Nephron progenitor cell (in vitro differentiated cells): ENCODE measurements around the gene NCK2.
A peak's percentile ranks its signal among the peaks of the same experiment; 100 is the strongest.

Source experiments
- DNase-seq: peaks from one replicate; pipeline ENCODE4 v3.0.0; 2021
- H3K27ac Mint-ChIP-seq: 2 replicates; pipeline ENCODE4 v1.8.0; 2021; ENCODE audit warnings: mild to moderate bottlenecking, moderate library complexity, mixed read lengths
- H3K27me3 Mint-ChIP-seq: 2 replicates; pipeline ENCODE4 v1.8.0; 2021; ENCODE audit warnings: mild to moderate bottlenecking, low read depth, mixed read lengths; ENCODE audit not compliant: poor library complexity
- H3K36me3 Mint-ChIP-seq: 2 replicates; pipeline ENCODE4 v1.8.0; 2021; ENCODE audit warnings: low read depth, mixed read lengths
- H3K4me1 Mint-ChIP-seq: 2 replicates; pipeline ENCODE4 v1.8.0; 2021; ENCODE audit warnings: mixed read lengths
- H3K4me3 Mint-ChIP-seq: 2 replicates; pipeline ENCODE4 v1.8.0; 2021; ENCODE audit warnings: mild to moderate bottlenecking, moderate library complexity, mixed read lengths
- H3K9me3 Mint-ChIP-seq: 2 replicates; pipeline ENCODE4 v1.8.0; 2021; ENCODE audit warnings: mild to moderate bottlenecking, moderate library complexity, mixed read lengths
- CTCF ChIP-seq: fragments of 200-600 bp; sonication (generic); IDR thresholded peaks from 2 replicates; pipeline ENCODE4 v1.5.0; 2021; ENCODE audit warnings: antibody characterized with exemption

Gene NCK2

DNA sequence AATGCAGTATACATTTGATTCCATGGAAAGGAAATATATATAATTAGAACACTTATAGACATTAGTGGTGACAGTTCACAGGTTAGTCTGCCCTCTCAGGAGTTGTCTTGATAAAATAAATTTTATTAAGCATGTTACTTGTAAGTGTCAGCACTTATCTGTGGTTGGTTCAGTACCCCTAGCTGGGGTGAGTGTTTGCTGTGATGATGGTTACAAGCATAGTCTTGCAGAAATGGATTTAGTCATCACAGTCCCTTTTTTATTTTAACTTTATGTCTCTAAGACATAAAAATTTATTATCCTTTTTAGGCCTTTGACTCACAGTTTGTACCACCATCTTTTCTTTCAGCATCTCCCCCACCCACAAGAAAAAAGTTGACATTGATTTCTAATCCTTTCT is 52.1 kb downstream of the NCK2 start:
- Mint-ChIP-seq H3K9me3 (peaks cover 6% of the 10 kb centered on the region), H3K36me3 (peaks cover 35% of the 10 kb centered on the region), H3K27ac (peak overlapping the region; percentile 50), H3K4me3 (no peak overlapping the region), H3K4me1 (peaks cover 82% of the 10 kb centered on the region), H3K27me3 (no peaks in the 10 kb centered on the region)
- no peak for TF ChIP-seq CTCF
- DNase-seq: no peak

DNA sequence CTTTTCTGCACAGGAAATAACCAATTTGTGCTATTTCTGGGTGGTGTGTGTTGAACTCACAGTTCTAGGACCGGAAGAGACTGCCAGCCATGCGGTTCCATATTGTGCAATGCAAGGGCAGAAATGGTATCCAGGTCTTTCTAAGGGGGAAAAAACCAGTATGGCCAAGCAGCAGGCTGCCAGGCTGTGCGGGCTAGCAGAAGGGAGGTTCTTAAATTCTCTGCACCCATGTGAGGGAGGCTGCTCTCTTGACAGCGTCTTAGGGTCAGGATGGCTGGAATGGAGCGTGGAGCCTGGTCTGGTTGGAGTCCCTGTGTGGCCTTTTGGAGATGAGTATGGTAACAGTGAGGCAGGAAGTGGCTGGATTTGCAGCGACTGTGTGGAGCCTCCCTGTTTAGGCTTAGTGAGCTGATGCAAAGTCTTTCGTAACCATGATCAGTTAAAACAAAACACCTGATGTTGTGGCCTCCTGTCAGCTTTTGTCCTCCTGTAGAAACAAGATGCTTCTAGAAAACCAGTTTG is 52.6 kb downstream of the NCK2 start:
- H3K27ac Mint-ChIP-seq: peak overlapping the region; percentile 50
- H3K36me3 Mint-ChIP-seq: peaks cover 35% of the 10 kb centered on the region
- peaks cover 6% of the 10 kb centered on the region for H3K9me3 Mint-ChIP-seq
- H3K4me1 Mint-ChIP-seq: peaks cover 83% of the 10 kb centered on the region
- no peak overlapping the region for H3K4me3 Mint-ChIP-seq
- no peaks in the 10 kb centered on the region for H3K27me3 Mint-ChIP-seq
- TF ChIP-seq CTCF: no peak
- no peak for DNase-seq

DNA sequence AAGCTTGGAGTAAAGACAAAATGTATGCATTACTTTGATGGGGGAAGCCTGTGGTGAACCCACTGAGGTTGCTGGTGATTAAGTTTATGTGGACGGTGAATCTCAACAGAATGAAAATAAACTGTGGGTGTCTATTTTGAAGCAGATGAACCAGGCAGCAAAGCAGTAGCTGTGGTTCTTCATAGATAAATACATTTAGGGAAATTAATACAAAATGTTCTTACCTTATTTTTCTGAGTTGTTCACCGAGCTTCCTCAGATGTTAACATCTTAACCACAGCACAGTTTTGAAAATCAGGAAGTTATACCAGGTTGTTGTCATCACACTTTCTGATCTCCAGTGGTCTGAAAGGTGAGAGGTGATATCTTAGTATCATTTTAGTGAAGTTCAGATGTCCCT is 53.9 kb downstream of the NCK2 start:
- TF ChIP-seq CTCF: no peak
- peaks cover 81% of the 10 kb centered on the region for H3K4me1 Mint-ChIP-seq
- H3K4me3 Mint-ChIP-seq: no peak overlapping the region
- no peaks in the 10 kb centered on the region for H3K9me3 Mint-ChIP-seq
- no peak for DNase-seq
- no peak overlapping the region for H3K27ac Mint-ChIP-seq
- H3K36me3 Mint-ChIP-seq: peaks cover 32% of the 10 kb centered on the region
- no peaks in the 10 kb centered on the region for H3K27me3 Mint-ChIP-seq

DNA sequence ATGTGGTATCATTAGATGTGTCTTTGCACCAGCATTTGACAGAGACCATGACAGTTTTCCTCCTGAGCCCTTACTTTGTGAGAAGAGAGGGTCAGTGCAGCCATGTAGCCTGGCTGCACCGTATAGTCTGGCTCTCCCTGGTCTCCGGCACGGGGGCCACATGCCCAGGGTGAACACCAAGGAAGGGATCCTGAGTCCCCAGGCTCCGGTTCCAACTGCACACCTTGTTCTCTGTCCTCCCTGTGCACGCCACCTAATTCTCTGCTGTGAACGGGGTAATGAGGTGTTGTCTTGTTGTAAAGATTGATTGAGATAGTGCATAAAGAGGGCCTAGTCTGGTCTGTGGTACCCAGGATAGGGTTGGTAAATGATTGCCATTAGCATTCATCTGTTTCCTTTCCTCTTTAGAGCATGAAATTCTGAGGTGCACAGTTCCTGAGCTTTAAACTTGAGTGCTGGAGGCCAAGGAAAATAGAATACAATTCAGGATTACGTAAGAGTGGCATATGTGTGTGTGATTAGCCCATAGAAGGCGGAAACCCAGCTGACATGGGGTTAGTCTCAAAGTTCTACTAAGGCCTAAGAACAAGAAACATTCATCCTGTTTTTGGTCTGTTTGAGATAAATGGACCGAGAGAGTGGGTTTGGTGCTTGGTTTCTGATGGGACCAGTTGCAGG is 55.5 kb downstream of the NCK2 start:
- no peak for DNase-seq
- H3K36me3 Mint-ChIP-seq: peaks cover 39% of the 10 kb centered on the region
- TF ChIP-seq CTCF: no peak
- H3K4me3 Mint-ChIP-seq: no peak overlapping the region
- peak overlapping the region; percentile 13 for H3K27ac Mint-ChIP-seq
- no peaks in the 10 kb centered on the region for H3K9me3 Mint-ChIP-seq
- H3K27me3 Mint-ChIP-seq: no peaks in the 10 kb centered on the region
- H3K4me1 Mint-ChIP-seq: peaks cover 82% of the 10 kb centered on the region

GRCh38 chr2:105800953-105801635 is 56.4 kb downstream of the NCK2 start:
- TF ChIP-seq CTCF: no peak
- no peaks in the 10 kb centered on the region for H3K27me3 Mint-ChIP-seq
- peaks cover 73% of the 10 kb centered on the region for H3K4me1 Mint-ChIP-seq
- DNase-seq: no peak
- peaks cover 47% of the 10 kb centered on the region for H3K36me3 Mint-ChIP-seq
- H3K9me3 Mint-ChIP-seq: no peaks in the 10 kb centered on the region
- H3K27ac Mint-ChIP-seq: peak overlapping the region; percentile 13
- no peak overlapping the region for H3K4me3 Mint-ChIP-seq
